GM19193 (cell line): Measurements from ENCODE around the gene ZNF792.

Source experiments
- POLR2A ChIP-seq: IDR thresholded peaks from 4 replicates; pipeline ENCODE4 v1.6.1; 2011; ENCODE audit not compliant: insufficient read depth, insufficient read length; ENCODE audit errors: extremely low read depth

ZNF792 gene

GRCh38 chr19:34963573-34964406, at the start of gene ZNF792:
Gene ZNF792, minus strand, starts transcription at chr19:34964229. Its CDS starts 567 bp downstream, at chr19:34963662.
- peak; percentile 47 for TF ChIP-seq POLR2A

GRCh38 chr19:35013041-35013819, 49.2 kb upstream of the ZNF792 start:
- TF ChIP-seq POLR2A: peak; percentile 17

GRCh38 chr19:35011737-35012682, 48.0 kb upstream of the ZNF792 start:
- TF ChIP-seq POLR2A: no peak

DNA sequence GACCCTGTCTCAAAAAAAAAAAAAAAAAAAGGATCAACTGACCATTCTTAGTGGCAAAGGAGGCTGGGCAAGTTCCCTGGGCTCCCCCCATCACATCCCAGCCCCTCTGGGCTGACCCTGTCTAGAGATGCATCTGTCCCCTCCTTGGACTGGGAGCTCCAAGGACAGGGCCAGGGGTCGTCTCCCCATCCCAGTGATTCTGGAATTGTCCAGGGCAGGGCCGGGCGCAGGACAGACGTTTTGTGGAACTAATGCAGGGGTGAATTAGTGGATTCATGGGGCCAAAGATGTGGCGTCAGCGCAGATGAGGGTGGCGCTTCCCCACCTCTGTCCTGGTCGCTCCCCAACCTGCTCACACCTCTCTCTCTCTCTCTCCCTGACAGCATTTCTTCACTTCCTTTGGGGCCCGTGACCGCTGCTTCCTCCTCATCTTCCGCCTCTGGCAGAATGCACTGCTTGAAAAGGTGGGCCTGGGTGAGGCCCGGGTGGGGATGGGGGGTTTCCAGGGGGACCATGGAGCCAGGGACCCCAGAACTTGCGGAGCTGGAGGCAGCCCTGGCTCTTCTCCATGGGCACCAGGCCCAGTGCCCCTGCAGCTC, 47.2 kb upstream of the ZNF792 start:
- no peak for TF ChIP-seq POLR2A

DNA sequence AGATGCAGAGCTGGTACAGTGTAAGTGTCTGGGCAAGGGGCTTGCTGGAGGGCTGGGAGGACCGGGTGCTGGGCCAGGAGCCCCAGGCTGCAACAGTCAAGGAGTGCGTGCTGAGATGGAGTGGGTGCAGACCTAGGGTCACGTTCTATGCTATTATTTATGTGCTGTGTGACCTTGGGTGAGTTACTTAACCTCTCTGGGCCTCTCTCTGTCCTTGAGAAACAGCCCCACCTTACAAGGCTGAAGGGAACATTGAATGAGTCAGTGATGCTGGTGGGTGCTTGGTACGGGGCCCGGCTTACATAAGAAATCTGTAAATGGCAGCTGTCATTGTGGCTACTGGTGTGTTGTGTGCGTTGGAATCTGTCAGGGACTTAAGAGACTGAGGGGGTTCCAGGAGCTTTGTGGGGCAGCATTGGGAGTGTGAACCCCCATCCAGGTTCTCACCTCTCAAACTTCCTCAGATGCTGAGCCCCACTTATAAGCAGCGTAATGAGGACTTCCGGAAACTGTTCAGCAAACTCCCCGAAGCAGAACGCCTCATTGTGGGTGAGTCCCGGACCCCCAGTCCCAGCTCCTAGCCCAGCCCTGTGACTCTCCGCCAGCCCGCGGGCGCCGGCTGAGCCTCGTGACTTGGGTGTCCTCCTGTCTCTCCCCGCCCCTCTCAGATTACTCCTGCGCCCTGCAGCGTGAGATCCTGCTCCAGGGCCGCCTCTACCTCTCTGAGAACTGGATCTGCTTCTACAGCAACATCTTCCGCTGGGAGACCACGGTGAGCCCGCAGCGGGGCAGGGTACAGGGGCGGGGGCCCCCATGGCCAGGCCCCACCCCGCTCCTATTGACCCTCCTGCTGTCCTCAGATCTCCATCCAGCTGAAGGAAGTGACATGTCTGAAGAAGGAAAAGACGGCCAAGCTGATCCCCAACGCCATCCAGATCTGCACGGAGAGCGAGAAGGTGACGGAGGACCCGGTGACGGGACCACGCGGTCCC, 45.7 kb upstream of the ZNF792 start:
- no peak for TF ChIP-seq POLR2A

DNA sequence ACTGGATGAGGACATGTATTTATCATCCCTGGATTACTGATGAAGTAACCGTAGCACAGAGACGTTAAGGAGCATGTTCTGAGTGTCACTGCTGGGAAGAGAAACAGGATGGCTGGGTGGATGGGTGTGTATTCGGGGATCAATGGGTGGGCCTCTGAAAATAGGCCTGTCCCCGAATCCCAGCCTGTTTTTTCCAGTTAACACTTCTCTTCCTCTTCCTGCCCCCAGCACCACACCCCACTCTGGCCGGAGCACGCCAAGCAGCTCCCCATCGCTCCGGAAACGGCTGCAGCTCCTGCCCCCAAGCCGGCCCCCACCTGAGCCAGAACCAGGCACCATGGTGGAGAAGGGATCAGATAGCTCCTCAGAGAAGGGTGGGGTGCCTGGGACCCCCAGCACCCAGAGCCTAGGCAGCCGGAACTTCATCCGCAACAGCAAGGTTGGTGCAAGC, 44.9 kb upstream of the ZNF792 start:
- TF ChIP-seq POLR2A: no peak

GRCh38 chr19:35006999-35007365, 43.0 kb upstream of the ZNF792 start:
- no peak for TF ChIP-seq POLR2A

GRCh38 chr19:35006342-35006998, 42.4 kb upstream of the ZNF792 start:
- TF ChIP-seq POLR2A: no peak

DNA sequence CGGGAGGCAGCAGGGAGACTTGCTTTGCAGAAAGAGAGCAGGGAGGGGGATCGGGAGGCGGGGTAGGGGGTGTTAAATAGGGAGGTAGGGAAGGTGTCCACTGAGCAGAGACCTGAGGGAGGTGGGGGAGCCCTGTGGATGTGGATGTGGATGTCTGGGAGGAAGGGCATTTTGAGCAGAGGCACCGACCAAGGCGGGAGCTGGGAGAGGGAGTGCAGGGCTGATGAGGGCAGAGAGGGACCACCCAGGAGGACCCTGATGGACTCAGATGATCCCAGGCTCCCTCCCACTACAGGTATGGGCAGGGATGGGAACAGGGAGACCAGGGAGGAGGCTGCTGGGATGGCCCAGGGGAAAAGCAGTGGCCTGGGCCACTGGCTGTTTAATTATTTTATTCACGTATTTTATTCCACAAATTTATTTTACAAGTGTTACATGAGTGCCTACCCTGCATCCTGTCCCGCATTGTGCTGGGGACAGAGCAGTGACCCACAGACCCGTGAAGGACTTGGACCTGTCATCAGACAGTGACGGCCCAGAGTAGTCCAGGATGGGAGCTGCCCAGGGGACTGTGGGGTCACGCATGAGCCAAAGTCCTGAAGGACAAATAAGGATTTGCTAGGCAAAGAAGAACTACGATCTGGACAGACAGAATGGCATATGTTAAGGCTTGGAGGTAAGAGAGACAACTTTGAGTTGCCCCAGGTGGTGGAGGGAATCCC, 41.4 kb upstream of the ZNF792 start:
- TF ChIP-seq POLR2A: no peak

- no peak for TF ChIP-seq POLR2A
Observed at GRCh38 chr19:35004517-35005255, 40.7 kb upstream of the ZNF792 start.

- TF ChIP-seq POLR2A: no peak
Observed at GRCh38 chr19:35002037-35002535, 38.1 kb upstream of the ZNF792 start.

DNA sequence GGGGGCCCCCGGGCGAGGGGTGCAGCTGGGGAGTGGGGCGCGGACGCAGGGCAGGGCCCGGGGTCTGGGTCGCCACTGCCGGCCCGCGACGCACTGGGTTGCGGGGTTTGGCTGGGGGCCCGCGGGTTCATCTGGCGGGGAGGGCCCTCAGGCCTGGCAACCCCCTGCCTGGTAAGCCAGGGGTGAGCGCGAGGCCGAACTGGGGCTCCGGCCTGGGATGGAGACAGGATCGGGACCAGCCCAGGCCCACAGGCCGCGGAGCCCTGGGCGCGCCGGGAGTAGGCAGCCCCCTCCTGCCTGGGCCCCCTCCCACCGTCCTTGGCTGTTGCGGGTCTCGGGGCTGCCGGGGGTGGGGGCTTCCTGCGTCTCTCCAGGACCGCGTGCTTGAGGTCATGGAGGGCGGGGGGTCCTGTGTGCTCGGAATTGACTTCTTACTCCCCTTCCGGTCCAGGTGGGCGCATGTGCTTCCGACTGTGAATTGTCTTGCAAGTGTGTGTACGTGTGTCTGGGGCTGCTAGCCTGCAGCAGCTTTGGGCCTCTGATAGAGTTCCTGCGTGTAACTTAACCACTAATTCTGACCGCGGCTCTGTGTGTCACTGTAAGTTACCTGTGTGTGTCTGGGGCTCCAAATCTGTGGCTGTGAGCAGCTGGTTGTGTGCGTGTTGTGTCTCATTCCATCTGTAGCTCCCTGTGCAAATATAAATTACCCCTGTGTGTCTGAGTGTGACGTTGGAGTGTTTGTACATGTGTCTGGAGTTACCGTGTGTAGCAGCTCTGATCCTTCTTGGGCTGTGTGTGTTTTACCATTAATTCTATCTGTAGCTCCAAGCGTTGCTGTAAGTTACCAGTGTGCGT, 36.8 kb upstream of the ZNF792 start:
- TF ChIP-seq POLR2A: peak; percentile 37
